HepG2 (cell line): ENCODE measurements around the gene NFKBIL1. TPM values are rescaled to one million over a fixed set of nuclear protein-coding genes. Genes with fewer than 3 reads are reported as not detected.

Experiments used
- CEBPB ChIP-seq: IDR thresholded peaks from 2 replicates; pipeline ENCODE4 v1.6.1; 2011; ENCODE audit warnings: low read depth, low read length, improper control_type of control experiment, borderline replicate concordance
- EED ChIP-seq: sonication (generic); formaldehyde crosslinking; IDR thresholded peaks from 2 replicates; pipeline ENCODE4 v1.5.0; 2020; ENCODE audit warnings: mild to moderate bottlenecking, missing genetic modification reagents
- HHEX ChIP-seq: IDR thresholded peaks from 2 replicates; pipeline ENCODE4 v1.6.1; 2016; ENCODE audit warnings: control low read depth
- PAF1 ChIP-seq: IDR thresholded peaks from 2 replicates; pipeline ENCODE4 v1.6.1; 2016; ENCODE audit warnings: missing genetic modification reagents, missing compliant biosample characterization
- POLR2AphosphoS5 ChIP-seq: IDR thresholded peaks from 2 replicates; pipeline ENCODE4 v1.6.1; 2012; ENCODE audit warnings: low read depth, low read length
- TBX2 ChIP-seq: sonication (generic); formaldehyde crosslinking; IDR thresholded peaks from 2 replicates; pipeline ENCODE4 v1.5.0; 2020; ENCODE audit warnings: missing genetic modification reagents, mild to moderate bottlenecking, borderline replicate concordance
- ZNF124 ChIP-seq: sonication (generic); formaldehyde crosslinking; IDR thresholded peaks from 2 replicates; pipeline ENCODE4 v1.4.0; 2020; ENCODE audit warnings: missing genetic modification reagents
- ZNF331 ChIP-seq: sonication (generic); formaldehyde crosslinking; IDR thresholded peaks from 2 replicates; pipeline ENCODE4 v1.4.0; 2020; ENCODE audit warnings: missing genetic modification reagents
- ZNF33B ChIP-seq: sonication (generic); formaldehyde crosslinking; IDR thresholded peaks from 2 replicates; pipeline ENCODE4 v1.5.1; 2020; ENCODE audit warnings: mild to moderate bottlenecking, missing genetic modification reagents
- ZNF407 ChIP-seq: sonication (generic); formaldehyde crosslinking; IDR thresholded peaks from one replicate; pipeline ENCODE4 v1.5.1; 2020; ENCODE audit warnings: mild to moderate bottlenecking, missing genetic modification reagents; ENCODE audit errors: not compliant biosample characterization
- ZNF770 ChIP-seq: sonication (generic); formaldehyde crosslinking; IDR thresholded peaks from 2 replicates; pipeline ENCODE4 v1.5.0; 2020; ENCODE audit warnings: mild to moderate bottlenecking, missing genetic modification reagents
- polyA plus RNA-seq, 8 experiments: library from polyadenylated mRNA; depleted of rRNA in 3 of 8; stranded (reverse) in 7 of 8; unstranded in 1 of 8; fragments of >200 nt; fragmentation: Illumina TruSeq in 4 of 8; extraction: Trizol in 4 of 8; gene quantifications; 2 replicates each; pipeline versions ENCODE4 v1.2.1 to v1.2.3, GENCODE V29; 2011 to 2016; ENCODE audit warnings: low read depth in 4 of 8, missing spikeins in 1 of 8, mixed read lengths in 1 of 8; ENCODE audit not compliant: insufficient read depth in 1 of 8
- total RNA-seq, 5 experiments: library from RNA; depleted of rRNA; stranded (reverse); fragments of >200 nt; fragmentation: Illumina TruSeq; extraction: Trizol; gene quantifications; 2 replicates each; pipeline ENCODE4 v1.2.3, GENCODE V29; 2016; ENCODE audit warnings: low read depth in 1 of 5
- TF ChIP-seq, protein P1 (sequence below): sonication (generic); formaldehyde crosslinking; IDR thresholded peaks from 2 replicates; pipeline ENCODE4 v1.4.0; 2020; ENCODE audit warnings: low read depth, mild to moderate bottlenecking, missing genetic modification reagents
- TF ChIP-seq, protein P2 (sequence below), 2 experiments: fragments of 450-650 bp in 1 of 2; sonication (generic) in 1 of 2; formaldehyde crosslinking; IDR thresholded peaks; 2 replicates each; pipeline versions ENCODE4 v1.5.0 to v1.8.0; 2020 to 2022; ENCODE audit warnings: mild to moderate bottlenecking in 1 of 2, missing genetic modification reagents in 1 of 2

The NFKBIL1 gene
- total and polyA plus RNA-seq, 2 of the 13 experiments (the other 11 are each of a cell fraction or from before 2014, with no cell fraction given), result 9.7 to 19.5 TPM

GRCh38 chr6:31541059-31541657 lies 6.2 kb upstream of the NFKBIL1 start (continued):
- TF ChIP-seq ZNF33B (CRISPR knock-in tag) (0 out of 2 replicates have a peak, but pooled peaks have one; percentile 59), POLR2AphosphoS5 (peak; percentile 30), HHEX (CRISPR knock-in tag) (no peak), ZNF124 (CRISPR knock-in tag) (0 out of 2 replicates have a peak, but pooled peaks have one; percentile 36), CEBPB (0 out of 2 replicates have a peak, but pooled peaks have one; percentile 41), TBX2 (CRISPR knock-in tag) (0 out of 2 replicates have a peak, but pooled peaks have one; percentile 46), ZNF331 (CRISPR knock-in tag) (0 out of 2 replicates have a peak, but pooled peaks have one; percentile 14), EED (CRISPR knock-in tag) (peak; percentile 84; the same call in 1 of the 2 replicates), ZNF407 (CRISPR knock-in tag) (peak; percentile 84), ZNF770 (CRISPR knock-in tag) (0 out of 2 replicates have a peak, but pooled peaks have one; percentile 15), PAF1 (peak; percentile 70; the same call in 1 of the 2 replicates)
- TF ChIP-seq, protein P1, sequence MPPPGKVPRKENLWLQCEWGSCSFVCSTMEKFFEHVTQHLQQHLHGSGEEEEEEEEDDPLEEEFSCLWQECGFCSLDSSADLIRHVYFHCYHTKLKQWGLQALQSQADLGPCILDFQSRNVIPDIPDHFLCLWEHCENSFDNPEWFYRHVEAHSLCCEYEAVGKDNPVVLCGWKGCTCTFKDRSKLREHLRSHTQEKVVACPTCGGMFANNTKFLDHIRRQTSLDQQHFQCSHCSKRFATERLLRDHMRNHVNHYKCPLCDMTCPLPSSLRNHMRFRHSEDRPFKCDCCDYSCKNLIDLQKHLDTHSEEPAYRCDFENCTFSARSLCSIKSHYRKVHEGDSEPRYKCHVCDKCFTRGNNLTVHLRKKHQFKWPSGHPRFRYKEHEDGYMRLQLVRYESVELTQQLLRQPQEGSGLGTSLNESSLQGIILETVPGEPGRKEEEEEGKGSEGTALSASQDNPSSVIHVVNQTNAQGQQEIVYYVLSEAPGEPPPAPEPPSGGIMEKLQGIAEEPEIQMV, result 0 out of 2 replicates have a peak, but pooled peaks have one; percentile 15
- TF ChIP-seq, protein P2, sequence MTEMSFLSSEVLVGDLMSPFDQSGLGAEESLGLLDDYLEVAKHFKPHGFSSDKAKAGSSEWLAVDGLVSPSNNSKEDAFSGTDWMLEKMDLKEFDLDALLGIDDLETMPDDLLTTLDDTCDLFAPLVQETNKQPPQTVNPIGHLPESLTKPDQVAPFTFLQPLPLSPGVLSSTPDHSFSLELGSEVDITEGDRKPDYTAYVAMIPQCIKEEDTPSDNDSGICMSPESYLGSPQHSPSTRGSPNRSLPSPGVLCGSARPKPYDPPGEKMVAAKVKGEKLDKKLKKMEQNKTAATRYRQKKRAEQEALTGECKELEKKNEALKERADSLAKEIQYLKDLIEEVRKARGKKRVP (CRISPR knock-in tag; IDR thresholded peaks at IDR 0.05), result 0 out of 4 replicates have a peak, but pooled peaks of 1 of the 2 experiments have one; percentile 14
